Measurements from ENCODE around the gene GRAMD4.
A peak's percentile ranks its signal among the peaks of the same experiment; 100 is the strongest.

GRAMD4 gene

GRCh38 chr22:46657996-46658947 lies 38.1 kb downstream of the GRAMD4 start:
- DNase-seq, result no peak

GRCh38 chr22:46659059-46659790 lies 39.0 kb downstream of the GRAMD4 start:
- DNase-seq, result no peak

- no peak for DNase-seq
These were observed 39.6 kb downstream of the GRAMD4 start for GRCh38 chr22:46659791-46660186.

DNA sequence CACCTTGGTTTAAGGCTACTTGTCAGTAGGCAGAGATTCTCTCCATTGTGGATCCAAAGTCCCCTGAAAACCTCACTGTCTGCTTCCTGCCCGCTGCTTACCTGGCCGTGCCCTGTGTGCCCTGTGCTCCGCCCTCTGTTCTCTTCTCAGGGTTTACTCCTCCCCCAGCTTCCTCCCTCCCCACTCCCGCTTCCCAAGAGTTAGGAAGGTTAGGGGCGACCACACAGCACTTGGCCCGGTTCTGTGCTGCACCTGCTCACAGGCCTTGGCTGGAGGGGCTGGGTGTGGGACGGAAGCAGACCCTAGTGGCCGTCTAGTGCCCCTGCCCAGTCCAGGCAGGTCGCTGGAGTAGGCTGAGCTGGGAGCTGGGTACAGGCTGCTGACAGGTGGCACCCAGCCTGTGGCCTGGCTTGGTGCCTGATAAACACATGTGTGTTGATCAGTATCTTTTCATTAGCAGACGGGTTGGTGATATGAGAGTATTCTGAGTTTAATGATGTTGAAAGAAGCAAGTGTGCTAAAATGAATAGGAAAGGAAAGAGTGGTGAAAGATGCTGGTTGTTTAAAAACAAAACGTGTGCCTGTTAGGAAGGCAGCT lies 40.5 kb downstream of the GRAMD4 start:
- DNase-seq, result no peak

DNA sequence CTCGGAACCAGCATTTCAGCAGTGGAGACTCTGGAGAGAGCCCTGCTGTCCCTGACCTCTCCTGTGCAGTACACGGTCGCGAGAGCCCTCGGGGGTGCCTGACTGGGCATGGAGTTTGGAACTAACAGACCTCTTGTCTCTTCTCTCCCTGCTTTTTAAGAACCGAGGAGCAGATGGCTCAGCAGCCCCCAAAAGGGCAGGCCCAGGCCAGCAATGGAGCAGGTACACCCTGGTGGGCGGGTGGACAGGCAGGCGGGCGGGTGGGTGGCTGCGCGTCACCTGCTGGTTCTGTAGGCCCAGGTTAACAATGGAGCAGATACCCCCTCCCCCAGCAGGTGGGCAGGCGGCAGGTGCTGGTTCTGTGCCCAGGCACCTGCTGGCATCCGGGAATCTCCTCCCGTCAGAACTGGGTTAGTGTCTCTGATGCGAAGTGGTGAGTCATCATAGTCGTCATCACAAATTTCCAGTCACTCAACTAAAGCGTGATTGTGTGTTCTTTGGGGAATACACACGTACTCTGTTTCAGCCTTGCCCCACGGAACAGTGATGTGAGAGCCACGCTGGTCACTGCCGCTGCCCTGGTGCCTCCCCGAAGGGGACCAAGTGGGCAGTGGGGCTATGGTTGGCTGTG lies 41.1 kb downstream of the GRAMD4 start:
- no peak for DNase-seq

- DNase-seq, result no peak
These were observed 42.0 kb downstream of the GRAMD4 start for GRCh38 chr22:46662226-46662625.

DNA sequence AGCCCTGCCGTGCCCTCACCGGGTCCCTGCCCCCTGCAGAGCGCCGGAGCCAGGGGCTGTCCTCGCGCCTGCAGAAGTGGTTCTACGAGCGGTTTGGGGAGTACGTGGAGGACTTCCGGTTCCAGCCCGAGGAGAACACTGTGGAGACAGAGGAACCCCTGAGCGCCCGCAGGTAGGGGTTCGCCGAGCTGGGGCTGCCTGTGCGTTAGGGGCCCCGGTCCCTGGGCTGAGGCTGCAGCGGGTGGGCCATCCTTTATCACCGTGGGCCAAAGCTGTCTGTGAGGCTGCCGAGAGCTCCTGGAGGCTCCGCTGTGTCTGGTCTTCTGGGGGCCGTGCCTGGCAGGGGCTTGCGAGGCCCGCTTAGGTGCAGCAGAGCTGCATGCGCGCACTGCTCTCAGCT lies 42.8 kb downstream of the GRAMD4 start:
- DNase-seq, result no peak

DNA sequence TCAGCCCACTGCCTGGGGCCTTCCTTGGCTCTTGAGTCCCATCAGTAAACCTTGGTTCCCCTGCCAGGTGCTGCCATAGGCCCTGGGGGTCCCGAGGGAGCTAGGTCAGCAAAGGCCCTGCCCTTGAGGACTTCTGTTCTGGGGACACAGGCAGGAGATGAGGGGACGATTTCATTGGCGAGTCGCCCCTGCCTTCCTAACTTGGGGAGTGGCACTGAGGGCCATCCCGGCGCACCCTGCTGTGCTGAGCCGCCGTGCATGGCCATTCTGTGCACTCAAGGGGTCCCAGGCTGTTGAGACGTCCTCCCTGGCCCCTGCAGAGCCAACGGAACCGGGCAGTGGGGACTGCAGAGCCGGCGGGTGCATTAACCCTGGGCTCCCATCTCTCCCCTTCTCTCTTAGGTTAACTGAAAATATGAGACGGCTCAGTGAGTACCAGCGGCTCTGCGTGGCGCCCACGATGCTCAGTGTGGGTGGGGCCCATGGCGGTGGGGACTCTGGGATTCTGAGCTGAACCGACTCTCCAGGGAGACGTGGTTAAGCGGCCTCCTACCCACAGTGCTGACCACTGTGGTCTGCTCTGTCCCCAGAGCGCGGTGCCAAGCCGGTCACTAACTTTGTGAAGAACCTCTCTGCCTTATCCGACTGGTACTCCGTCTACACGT lies 43.4 kb downstream of the GRAMD4 start:
- no peak for DNase-seq

GRCh38 chr22:46664301-46664855 lies 44.2 kb downstream of the GRAMD4 start:
- no peak for DNase-seq

DNA sequence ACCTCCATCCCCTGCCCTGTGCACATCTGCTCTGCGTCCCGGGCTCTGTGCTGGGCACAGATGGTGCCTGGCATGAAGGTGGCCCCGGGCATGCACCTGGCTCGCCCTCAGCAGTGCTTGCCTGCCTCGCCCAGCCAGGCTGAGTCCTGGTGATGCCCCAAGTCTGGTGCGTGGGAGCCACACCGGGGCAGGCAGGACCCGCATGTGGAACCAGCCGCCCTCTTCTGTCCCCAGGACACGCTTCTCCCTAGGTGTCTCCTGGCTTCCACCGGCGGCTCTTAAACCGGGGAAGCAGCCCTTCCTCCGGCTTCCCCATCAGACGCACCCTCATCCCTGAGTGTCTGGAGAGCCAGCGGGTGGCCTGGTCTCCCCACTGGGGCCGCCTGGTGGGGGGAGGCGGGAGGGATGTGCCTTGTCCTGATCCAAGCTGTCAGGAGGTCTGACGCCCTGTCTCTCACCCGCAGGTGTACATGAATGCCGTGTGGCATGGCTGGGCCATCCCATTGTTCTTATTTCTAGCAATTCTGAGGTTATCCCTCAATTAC lies 45.0 kb downstream of the GRAMD4 start:
- no peak for DNase-seq

DNA sequence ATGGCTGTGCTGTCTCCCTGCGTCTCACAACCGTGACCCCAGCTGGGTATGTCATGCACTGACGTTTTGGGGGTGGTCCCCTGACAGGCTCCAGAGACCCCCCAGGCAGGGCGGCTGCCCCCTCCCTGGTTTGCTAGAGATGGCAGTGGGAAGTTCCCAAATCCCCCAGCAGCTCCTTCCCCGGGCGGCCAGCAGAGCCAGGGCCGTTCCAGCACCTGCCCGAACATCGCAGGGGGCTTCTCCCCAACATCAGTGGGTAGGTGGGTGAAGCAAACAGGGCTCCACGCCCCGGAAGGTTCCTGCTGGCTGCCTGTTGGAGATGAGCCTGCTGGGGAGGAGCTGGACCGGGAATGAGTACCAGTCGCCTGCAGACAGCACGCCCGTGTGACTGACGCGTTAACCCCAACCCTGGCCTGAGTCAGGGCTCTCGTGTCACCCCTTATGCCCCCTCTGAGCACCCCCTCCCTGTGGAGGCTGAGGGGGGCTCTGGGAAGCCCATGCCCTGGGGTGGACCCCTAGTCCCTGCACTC lies 45.6 kb downstream of the GRAMD4 start:
- DNase-seq, result no peak

- DNase-seq, result no peak
These were observed 46.5 kb downstream of the GRAMD4 start for GRCh38 chr22:46666577-46667244.

DNA sequence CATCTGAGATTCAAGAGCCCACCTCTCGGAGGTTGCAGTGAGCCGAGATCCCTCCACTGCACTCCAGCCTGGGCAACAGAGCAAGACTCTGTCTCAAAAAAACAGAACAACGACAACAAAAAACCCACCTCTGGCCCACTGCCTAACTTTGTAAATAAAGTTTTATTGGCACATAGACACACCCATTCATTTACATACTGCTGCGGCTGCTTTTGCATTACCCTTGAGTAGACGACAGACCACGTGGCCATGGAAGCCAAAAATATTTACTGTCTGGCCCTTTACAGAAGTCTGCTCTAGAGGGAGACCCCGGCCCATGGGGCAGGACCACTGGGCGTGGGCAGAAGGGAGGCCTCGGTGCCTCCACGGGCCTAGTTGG lies 47.0 kb downstream of the GRAMD4 start:
- DNase-seq, result no peak

DNA sequence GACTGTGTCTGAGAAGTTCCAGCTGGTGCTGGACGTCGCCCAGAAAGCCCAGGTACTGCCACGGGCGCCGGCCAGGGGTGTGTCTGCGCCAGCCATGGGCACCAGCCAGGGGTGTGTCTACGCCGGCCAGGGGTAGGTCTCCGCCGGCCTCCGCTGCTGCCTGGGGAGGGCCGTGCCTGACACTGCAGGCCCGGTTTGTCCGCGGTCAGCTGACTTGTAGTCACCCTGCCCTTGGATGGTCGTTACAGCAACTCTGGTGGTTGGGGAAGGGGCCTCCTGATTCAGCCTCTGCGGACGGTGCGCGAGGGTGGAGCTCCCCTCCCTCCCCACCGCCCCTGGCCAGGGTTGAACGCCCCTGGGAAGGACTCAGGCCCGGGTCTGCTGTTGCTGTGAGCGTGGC lies 47.9 kb downstream of the GRAMD4 start:
- no peak for DNase-seq

GRCh38 chr22:46669201-46669600 lies 49.0 kb downstream of the GRAMD4 start:
- no peak for DNase-seq

DNA sequence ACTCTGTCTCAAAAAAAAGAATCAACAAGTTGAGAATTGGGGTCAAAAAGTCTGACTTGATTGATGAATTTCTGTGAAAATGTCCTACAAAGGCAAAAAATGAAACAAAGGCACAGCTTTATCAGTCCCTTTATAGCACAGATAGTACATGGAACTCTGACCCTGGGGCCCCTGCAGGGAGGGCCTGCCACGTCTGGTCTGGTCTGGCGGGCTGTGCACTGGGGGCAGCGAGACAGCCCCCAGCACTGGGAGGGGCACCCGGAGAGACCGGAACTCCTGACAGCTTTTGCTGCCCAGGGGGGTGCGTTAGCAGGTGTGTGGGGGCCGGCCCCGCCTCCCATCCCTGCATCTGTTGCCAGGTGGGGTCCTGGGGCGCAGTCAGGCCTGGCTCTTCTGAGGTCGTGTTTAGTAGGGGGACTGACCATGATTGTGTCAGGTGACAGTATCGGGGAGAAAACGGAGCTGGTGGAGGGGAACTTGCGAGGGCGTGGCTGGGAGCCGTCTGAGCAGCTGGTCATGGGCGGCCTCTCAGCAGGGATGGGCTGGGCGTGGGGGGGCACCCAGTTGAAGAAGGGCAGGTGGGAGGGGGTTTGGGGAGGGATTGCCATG lies 51.7 kb downstream of the GRAMD4 start:
- no peak for DNase-seq

GRCh38 chr22:46672731-46673130 lies 52.5 kb downstream of the GRAMD4 start:
- no peak for DNase-seq

DNA sequence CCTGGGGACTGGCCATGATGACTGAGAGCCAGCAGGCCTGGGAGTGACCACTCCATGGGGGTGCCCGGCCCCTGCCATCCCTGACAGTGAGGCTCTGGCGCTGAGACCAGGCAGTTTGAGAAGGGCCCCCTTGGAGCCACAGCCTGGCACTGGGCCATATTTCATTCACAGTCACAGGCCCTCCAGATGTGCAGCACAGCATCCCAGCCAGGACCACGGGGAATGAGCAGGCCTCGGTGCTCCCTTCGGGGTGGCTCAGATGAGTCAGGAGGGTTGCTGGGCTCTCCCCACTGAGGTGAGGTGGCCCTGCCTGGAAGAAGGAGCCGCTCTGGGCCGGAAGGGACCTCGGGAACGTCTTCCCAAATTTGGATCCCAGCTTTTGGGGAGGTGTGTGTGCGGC lies 53.0 kb downstream of the GRAMD4 start:
- no peak for DNase-seq

GRCh38 chr22:46673662-46674236 lies 53.6 kb downstream of the GRAMD4 start:
- DNase-seq, result no peak

DNA sequence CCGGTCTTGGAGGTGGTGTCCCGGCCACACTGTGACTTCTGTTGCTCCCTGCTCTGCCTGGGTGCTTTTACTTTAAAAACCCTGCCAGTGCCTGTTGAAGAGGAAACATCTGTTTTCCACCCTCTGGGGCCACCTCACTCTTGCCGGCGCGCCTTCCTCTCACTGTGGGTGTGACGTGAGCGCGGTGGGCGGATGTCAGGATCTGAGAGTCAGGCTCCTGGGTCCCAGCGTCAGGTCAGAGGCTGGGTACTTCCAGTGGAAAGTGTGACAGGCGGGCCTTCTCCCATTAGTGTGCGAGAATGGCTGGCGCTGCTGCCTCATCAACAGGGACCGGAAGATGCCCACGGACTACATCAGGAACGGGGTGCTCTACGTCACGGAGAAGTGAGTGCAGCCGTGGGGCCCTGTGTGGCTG lies 54.2 kb downstream of the GRAMD4 start:
- peak; percentile 56 to 94 for DNase-seq
